ENCODE data around the gene DLG2.
"Not testable (repeated sequence)": the region's sequence is repeated elsewhere in the genome, so short reads cannot be mapped to it uniquely, and the experiment has no call there.

DLG2 gene

DNA sequence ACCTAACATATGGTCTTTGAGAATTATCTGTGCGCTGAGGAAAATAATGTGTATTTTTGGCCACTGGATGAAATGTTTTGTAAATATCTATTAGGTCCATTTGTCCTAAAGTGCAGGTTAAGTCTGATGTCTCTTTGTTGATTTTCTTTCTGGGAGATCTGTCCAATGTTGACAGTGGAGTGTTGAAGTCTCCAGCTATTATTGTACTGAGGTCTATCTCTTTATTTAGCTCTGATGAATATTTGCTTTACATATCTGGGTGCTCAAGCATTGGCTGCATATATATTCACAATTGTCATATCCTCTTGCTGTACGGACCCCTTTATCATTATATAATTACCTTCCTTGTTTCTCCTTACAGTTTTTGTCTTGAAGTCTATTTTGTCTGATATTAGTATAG is 833.8 kb downstream of the DLG2 start:
- DNase-seq = no peak

DNA sequence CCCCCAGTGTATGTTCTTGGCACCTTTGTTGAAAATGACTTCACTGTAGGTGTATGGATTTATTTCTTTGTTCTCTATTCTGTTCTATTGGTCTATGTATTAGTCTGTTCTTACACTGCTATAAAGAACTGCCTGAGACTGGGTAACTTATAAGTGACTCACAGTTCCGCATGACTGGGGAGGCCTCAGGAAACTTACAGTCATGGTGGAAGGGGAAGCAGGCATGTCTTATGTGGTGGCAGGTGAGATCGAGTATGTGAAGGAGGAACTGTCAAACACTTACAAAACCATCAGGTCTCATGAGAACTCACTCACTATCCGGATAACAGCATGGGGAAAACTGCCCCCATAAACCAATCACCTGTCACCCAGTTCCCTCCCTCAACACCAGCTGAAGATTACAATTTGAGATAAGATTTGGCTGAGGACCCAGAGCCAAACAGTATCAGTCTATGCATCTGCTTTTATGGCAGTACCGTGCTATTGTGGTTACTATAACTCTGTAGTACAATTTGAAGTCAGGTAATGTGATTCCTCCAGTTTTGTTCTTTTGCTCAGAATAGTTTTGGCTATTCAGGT is 836.2 kb downstream of the DLG2 start:
- DNase-seq = no peak

DNA sequence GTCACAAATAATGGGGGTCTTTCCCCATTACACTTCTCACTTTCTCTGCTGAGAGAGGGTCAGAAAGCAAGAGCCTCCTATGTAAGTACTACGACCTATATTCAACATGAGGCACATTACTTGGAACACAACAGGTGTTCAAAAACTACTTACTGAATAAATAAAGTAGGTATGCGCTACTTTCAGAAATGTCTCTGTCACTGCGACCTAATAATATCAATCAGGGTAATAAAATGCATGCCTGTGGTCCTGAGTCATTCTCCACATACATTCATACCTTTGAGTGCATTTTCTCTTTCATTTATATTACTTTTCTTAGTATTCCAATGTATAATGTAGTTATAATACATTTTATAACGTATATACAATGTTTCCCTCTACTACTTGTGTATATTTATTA is 838.9 kb downstream of the DLG2 start:
- DNase-seq = no peak

DNA sequence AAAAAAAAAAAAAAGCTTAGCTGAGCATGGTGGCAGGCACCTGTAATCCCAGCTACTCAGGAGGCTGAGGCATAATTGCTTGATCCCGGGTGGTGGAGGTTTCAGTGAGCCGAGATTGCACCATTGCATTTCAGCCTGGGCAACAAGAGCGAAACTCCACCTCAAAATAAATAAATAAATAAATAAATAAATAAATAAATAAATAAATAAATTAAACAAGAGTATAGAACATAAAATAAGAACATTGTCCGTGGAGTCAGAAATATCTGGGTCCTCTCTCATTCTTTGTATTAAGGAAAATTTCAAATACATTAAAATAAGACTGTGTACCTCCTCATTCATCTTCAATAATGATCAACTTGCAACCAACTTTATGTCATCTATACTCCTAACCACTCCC is 843.0 kb downstream of the DLG2 start:
- DNase-seq = not testable (repeated sequence)

DNA sequence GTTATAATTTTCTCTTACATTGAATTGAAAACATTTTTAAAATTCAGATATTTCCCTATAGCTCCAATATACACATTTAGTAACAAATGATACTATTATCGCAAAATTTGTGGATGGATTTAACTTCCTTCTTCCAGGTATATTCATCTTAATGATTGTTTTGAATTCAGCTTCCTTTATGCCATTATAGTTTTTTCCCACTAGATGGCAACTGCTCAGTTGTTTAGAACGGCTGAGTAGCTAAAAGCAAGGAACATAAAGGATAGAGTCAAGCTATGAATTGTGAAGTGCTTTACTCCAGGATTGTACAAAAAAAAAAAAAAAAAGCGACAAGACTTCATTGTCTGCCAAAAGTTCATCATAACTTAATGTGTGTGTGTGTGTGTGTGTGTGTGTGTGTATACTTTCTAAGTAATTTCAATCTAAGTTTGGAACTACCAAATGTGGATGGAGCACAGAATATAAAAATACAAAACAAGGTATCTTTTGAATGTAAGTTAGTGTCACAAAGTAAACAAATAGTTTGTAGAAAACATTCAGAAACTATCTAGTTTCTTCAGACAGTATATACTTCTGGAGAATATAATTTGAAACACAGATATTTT is 846.4 kb downstream of the DLG2 start:
- no peak for DNase-seq

DNA sequence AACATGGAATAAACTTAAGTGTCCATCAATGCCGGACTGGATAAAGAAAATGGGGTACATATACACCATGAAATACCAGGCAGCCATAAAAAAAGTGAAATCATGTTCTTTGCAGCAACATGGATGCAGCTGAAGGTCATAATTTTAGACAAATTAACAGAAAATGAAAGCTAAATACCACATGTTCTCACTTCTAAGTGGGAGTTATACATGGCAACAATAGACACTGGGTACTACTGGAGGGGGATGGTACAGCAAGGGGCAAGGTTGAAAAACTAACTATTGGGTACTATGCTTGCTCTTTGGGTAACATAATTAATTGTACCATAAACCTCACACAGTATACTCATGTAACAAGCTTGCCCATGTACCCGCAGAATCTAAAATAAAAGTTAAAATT is 851.6 kb downstream of the DLG2 start:
- DNase-seq = no peak

DNA sequence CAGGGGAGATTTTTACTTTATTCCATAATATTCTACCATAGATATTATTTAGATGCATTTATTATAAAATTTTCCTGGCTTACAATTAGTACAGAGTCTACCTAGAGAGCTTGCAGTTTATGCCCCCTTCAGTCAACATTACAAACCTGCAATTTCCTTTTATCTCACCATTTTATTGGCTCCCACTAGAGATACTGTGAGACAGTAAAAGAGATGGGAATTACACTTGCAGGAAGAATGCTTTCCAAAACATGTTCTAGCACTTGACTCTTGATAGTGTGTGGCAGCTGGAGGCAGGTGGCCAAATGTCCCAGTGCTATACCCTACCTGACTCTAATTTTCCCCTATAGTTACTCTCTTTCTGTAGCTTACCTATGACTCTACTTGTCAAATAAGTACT is 863.2 kb downstream of the DLG2 start:
- no peak for DNase-seq

DNA sequence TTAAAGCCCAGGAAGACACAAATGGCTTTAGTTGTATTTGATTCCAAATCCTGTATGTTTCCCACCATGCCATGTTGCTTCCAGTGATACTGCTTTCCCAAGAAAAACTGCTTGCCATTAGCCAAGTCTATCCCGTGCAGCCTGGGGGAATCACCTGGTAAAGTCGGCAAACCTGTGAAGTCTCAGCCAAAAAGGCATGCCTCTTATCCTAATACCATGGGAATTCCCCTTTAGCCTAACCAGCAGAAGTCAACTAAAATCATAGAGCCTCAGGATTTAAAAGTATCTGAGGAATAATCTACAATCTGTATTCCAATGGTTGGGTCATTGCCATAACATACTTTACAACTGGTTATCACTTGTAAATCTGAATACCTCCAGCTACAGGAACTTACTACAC is 869.4 kb downstream of the DLG2 start:
- DNase-seq = no peak

DNA sequence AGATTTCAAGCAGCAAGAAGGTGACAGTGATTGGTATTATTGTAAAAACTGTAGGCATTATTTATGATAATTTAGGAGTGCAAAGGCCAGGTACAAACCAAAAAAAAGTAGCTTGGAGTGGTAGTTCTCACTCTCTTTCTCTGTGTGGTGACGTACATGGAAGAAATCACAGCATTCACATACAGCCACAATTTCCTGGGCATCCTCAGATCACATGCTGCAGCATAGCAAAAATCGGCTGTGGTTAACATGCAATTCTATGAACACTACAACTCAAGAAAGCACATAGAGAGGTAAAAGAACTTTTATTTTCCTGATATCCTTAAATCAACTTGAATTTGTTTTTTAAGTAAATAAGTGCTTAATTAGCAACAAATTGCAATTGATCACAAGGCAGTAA is 875.8 kb downstream of the DLG2 start:
- DNase-seq = no peak

DNA sequence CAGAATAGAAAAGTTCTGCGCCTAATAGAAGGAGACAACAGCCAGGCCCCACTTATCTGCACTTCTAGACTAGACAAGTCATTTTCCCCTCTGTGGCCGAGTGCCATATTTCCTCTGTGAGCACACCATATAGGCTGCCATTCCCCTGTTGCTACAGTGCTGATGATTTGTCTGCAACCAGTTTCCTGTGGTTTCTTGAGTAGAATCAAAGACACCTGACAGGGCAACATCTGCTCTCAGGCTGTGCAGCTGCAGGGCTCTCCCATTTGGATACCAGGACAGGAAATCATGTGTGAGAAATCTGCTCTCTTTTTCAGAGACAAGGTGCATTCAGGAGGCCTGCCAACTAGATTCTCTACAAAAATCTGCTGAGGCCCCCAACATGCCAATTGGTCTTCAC is 879.3 kb downstream of the DLG2 start:
- DNase-seq = peak in 1 of 56 donors; percentile 0

DNA sequence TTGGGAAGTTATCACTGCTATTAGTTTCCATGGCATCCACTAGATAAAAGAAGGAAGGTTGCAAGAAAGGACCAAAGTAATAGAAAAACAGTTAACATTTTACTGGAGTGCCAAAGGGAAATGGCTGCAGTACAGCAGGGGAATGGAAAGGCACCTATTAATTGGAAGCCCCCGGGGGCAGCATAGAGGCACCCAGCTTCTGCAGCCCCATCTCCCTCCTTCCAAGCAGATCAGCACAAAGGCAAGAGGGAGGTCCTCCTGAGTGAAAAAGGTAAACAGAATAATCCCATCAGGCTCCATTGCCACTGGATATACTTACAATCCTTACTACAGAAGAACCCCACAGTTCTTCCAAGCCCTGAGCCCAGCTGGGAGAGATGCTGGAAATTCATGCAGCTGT is 887.1 kb downstream of the DLG2 start:
- DNase-seq = no peak

DNA sequence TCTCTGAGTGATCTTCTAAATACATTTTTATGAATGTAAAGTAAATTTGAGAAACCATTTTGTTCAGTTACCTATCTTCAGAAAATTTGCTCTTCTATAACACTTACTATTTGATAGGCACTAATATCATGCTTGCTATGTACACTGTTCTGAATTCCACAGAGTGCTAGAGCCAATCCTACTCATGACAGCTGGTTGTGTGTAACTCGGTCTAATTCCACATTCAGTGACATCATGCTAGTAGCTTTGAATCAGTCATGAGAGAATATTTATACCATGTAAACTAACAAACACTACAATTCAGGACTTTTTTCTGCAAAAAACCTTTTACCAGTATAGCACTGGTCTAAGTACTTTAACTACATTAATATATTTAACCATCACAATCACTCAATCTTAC is 902.9 kb downstream of the DLG2 start:
- DNase-seq = no peak

DNA sequence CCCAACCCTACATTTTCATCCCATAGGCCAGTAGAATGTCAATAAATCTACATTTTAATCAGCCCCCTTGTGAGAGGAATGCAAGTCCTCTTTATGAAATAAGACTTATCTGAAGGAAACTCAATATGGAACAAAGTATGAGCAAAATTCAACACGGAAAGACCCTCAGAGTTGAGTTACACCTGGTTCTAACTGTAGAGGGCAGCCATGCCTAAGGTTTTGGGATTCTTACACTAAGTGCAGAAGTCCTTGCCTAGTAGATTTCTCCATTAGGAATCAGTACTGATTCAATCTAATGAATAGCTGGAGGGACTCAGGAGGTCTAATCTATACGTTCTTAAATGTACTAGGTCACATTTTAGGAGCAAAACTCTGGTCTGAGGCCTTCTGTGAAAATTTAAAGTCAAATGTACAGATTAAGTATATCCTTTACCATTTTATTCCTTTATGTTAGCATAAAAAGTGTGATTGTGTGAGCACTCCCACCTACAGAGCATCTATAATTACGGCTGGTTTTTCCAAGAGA is 904.5 kb downstream of the DLG2 start:
- DNase-seq = no peak

DNA sequence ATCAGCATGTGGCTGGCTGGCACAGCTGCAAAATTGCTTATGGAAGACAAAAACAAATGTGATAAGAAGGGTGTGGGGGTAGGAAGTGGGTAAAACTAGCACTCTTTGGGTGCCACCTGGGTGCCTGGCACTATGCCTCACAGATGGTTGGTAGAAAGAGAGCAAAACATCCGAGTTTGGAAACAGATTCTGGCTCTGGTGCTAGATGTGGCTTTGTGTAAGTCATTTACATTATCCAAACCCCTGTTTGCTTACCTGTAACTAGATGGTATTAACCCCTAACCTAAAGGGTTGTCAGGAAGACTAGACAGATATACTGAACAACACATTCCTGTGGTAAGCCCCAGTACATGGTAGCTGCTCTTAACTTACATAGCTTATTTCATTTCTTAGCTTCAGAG is 905.6 kb downstream of the DLG2 start:
- DNase-seq = peak in 1 of 56 donors; percentile 3

DNA sequence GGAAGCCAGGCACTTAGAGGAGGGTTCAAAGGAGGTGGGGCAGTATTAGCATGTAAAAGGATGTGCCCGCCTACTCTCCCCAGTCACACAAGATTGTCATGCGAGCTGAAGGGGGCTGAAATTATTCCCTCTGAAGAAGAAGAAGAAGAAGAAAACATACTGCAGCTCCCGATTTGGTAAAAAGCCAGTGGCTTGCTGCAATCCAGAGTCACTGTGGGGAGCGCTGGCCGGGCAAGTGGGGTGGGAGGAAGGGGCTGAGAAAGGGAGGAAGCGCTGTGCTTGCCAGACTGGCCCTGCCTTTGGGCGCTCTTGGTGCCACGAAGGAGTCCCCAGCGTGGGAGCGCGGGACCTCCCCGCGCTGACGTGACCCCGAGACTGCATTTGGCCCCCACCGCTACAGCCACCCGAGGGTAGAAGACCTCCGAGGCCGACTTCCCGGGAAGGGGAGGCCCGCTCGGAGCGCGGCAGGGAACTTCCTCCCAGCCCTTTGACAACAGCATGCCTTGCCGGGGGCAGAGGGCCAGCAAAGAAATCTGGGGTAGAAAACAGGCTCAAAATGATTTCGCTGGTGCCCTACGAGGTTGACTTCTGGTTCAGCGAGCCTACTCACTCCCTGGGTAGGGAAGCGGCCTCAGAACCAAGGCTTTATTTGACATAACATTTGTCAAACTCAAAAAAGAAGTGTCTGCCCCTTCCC is 906.3 kb downstream of the DLG2 start:
- DNase-seq = peak in 39 of 56 donors; percentile 2 to 75 (median 39)

DNA sequence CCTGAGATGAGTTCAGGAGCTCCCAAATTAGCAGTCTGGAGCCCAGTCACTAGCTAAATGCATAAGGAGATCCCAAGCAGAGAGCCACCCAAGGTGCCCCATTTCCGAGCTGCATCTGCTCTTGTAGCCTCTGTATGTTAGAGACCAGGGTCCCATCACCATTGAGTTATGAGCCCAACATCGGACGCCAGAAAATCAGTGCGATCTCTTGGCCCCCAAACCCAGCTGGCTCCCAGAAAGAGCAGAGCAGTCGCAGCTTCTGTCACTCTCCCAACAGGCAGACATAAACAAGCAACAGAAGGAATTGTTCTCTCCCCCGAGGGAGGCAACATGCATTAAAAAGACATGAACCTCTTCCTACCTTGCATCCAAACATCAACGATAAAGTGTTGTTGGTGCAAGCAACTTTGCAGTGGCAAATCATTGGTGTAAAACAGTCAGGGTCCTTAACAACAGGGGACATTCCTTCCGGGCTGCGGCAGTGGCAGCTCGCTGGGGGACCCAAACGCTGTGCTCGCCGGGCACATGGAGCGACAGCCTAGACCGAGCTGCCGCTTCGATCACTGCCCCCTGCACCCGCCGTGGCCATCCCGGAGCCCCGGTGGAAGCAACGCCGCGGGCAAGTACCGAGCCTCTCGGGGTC is 907.1 kb downstream of the DLG2 start:
- DNase-seq = peak in 28 of 56 donors; percentile 2 to 68 (median 26)

DNA sequence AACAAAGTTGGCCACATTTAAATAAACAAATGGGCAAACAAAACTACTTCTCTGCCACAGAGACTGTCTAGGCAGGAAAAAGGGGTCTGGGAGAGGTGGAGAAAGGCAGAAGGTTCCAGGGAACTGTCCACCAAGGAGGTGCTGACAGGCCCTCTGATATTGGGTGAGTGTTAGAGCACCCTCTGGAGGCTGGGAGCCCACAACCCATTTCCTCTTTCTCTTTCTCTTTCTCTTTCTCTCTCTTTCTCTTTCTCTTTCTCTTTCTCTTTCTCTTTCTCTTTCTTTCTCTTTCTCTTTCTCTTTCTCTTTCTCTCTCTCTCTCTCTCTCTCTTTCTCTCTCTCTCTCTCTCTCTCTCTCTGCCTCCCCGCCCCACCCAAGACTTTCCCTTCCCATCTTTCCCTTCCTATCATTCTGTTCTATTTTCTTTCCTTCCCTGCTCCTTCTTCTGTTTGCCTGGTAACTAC is 912.8 kb downstream of the DLG2 start:
- DNase-seq = peak in 9 of 56 donors; percentile 0 to 48 (median 7)

DNA sequence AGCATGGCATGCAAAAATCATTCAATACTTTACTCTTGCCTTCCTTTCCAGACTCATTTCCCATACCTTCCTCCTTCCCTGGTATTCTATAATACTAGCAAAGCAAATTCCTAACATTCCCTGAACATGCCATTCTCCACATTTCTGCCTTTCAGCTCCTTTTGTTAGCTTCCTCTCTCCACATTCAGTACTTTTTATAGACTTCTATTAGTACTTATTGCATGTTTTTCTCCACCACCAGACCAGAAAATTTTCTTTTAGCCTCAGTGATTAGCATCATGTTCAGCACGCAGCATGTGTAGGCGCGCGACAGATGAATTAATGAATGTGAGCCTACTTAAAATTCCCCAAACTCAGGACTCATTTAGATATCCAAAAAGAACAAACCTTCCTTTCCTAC is 935.3 kb downstream of the DLG2 start:
- peak in 9 of 56 donors; percentile 2 to 62 (median 10) for DNase-seq

DNA sequence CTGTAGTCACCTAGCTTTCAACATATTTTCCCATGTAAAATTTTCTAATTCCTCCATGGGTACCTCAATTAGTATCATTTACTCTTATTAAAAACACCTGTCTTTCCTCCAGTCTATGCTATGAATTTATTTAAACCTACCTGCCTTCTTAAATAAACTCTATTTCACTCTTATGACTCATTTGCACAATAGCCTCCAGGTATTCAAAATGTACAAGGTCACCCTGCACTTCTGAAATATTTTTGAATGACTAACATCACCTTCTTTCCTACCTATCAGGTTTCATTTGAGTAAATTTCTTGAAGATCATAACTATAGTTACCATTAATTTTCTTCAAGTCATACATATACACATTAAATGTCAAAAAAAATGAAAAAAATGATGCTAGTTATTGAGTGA is 939.7 kb downstream of the DLG2 start:
- no peak for DNase-seq

DNA sequence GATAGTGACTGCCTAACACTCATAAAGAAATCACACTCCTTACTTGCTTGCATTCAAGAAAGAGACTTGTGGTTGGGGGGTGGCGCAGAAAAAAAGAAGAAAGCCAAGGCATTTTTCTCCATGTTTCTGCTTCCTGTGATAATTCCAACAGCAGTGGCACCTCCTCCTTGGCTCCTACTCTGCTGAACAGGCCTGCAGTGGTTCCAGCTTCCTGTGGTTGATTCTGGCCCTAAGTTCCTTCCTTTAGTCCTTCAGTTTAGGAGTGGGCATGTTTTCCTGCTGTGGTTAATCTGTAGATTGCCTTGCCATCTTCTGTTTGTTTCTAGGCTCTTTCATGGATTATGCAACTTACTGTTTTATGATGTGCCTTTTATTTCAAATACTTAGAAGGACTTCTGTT is 940.4 kb downstream of the DLG2 start:
- no peak for DNase-seq

DNA sequence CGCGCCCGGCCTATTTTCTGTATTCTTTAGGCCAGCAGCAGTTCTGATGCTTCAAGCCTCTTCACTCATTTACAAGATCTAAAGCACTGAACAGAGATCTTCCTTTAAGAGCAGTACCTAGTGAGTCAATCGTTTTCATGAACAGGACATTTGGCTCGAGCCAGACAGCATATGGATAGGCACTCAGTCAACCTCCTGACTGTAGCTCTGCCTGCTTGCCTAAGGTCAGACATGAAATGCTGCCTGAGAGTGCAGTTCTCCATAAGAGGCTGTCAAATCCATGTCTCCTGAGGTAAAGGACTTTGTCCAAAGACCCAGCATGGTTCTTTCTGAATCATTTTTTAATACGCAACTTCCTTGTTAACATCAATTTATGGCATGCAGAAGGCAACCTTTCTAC is 941.2 kb downstream of the DLG2 start:
- DNase-seq = no peak

DNA sequence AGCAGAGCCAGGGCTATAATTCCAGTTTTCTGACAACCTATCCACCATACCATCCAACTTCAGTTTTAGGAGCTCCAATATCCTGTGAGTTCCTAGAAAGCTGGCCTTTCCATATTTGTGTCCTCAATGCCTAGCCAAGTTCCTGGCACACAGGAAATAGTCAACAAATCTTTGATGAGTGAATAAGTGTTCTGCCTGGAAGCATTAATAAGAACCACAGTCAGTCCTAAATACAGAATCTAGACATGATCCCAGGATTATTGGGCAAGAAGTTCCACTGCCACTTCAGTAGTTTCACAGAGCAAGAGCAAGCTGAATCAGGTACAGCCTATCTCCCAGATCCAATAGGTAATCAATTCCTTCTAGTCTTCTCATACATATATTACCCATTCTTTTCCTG is 942.0 kb downstream of the DLG2 start:
- no peak for DNase-seq

Measured in nucleus accumbens (tissue), 56 donors.